ENCODE data around the gene PMVK.

The PMVK gene

DNA sequence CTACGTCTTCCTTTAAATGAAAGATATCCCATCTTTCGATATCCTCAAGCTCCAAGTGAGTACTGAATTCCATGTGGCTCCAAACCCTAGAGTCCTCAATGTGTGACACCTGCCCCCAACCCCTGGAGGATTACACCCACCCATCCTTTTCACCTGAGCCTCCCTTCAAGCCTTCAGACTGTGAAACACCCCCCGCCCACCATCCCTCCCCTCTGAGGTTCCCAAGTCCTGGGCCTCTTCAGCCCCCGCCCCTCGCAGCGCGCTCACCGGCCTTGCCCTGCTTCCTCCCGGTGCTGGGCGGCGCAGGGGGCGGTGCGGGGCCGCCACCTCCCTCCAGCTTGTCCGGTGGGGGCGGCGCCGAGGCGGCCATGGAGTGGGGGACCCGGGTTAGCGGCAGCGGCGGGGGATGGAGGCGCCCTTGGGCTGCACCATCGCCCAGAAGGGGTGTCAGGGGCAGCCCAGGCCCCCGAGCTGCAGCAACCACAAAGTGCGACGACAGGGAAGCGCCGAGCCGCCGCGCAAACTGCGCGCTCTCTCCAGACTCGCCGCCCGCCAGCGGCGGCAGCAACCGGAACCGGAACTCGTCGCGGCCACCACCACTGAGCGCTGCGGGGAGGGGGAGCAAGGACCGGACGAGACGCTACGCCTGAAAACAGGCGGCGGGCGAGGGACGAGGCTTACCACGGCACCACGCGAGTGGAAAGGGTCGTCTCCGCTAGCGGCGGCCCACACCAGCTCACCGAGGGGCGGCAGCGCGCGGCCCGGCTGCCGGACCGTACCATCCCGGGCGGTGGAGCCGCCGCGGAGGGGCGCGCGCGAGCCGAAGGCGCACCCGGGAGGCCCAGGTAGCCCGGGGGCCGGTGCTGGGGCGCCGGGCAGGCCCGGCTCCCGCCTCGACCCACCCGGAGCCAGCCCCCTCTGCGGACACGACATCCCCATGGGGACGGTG lies 25.0 kb upstream of the PMVK start, which contains the start of gene PYGO2:
Gene PYGO2 (minus strand): TSS at position 576 of the 949 bp plus-strand sequence. CDS start 206 bp downstream, at position 370.
- ATAC-seq (replicated peaks), result peak; percentile 79
- DNase-seq, result peak; percentile 77 to 79 (median 78)
- H3K4me3 Mint-ChIP-seq, result peak within 1 kb of the TSS; percentile 84 to 88
- peak within 1 kb of the TSS; percentile 92 to 93 for H3K27ac Mint-ChIP-seq
- H3K36me3 Mint-ChIP-seq (ENCODE audit: insufficient read depth), result peaks cover 58% of the 10 kb centered on the region
- no peaks in the 10 kb centered on the region for H3K9me3 Mint-ChIP-seq
- H3K27me3 Mint-ChIP-seq, result no peaks in the 10 kb centered on the region
- peaks cover 24 to 38% of the 10 kb centered on the region in 2 donors for H3K4me1 Mint-ChIP-seq (ENCODE audit: low read depth in 2 of 2)

GRCh38 chr1:154960446-154961136 lies 24.1 kb upstream of the PMVK start:
- no peak for DNase-seq

DNA sequence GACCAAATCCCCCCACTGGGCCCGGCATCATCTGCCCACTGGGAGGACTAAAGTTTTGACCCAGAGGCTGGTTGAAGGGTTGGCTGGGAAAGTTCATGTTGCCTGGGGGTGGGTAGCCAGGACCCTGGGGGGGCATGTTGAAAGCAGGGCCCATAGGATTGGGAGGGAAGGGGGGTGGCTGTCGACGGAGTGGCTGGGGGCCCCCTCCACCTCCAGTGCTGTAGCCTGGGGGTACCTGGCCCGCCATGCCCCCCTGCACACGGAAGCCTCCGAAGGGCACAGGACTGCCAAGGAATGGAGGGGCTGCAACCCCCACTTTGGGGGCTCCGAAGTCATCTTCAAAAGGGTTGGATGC lies 22.9 kb upstream of the PMVK start:
- peaks cover 45 to 59% of the 10 kb centered on the region in 2 donors for H3K4me1 Mint-ChIP-seq (ENCODE audit: low read depth in 2 of 2)
- no peak for DNase-seq
- peak overlapping the region in 1 of 2 donors; percentile 44 for H3K27ac Mint-ChIP-seq
- peak overlapping the region; percentile 84 to 88 for H3K4me3 Mint-ChIP-seq
- ATAC-seq (replicated peaks), result no peak
- H3K36me3 Mint-ChIP-seq (ENCODE audit: insufficient read depth), result peaks cover 69% of the 10 kb centered on the region
- H3K9me3 Mint-ChIP-seq, result no peaks in the 10 kb centered on the region
- H3K27me3 Mint-ChIP-seq, result no peaks in the 10 kb centered on the region

More at GRCh38 chr1:154960446-154961136, 24.1 kb upstream of the PMVK start:
- Mint-ChIP-seq H3K27ac (peak overlapping the region; percentile 92 to 93), H3K36me3 (ENCODE audit: insufficient read depth) (peaks cover 61% of the 10 kb centered on the region), H3K27me3 (no peaks in the 10 kb centered on the region), H3K4me1 (ENCODE audit: low read depth in 2 of 2) (peaks cover 33 to 47% of the 10 kb centered on the region in 2 donors), H3K9me3 (no peaks in the 10 kb centered on the region), H3K4me3 (peak overlapping the region; percentile 84 to 88)
- no peak for ATAC-seq (replicated peaks)

GRCh38 chr1:154958681-154959425 lies 22.3 kb upstream of the PMVK start:
- peaks cover 70% of the 10 kb centered on the region for H3K36me3 Mint-ChIP-seq (ENCODE audit: insufficient read depth)
- H3K4me3 Mint-ChIP-seq, result peak overlapping the region; percentile 3 to 84

DNA sequence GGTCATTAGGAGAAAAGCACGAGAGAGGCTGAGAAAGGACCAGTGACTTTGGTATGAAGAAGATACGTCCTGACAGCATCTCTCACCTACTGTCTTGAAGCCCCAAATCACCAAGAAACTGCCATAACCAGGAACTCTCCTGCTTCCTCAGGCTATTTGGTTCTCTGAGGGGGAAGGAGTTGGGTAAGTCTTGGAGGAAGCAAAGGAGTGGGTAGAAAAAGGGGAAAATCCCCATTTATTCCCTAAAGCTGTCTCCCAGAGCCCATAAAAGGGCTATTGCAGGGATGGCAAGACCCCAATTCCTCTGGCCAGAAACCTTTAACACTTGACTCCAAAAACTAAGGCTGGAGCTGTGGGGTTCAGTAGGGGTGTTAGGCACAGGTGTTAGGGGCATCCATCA lies 21.5 kb upstream of the PMVK start:
- Mint-ChIP-seq H3K27ac (no peak overlapping the region), H3K27me3 (no peaks in the 10 kb centered on the region), H3K36me3 (ENCODE audit: insufficient read depth) (peaks cover 71% of the 10 kb centered on the region), H3K9me3 (no peaks in the 10 kb centered on the region), H3K4me1 (ENCODE audit: low read depth in 2 of 2) (peaks cover 52 to 65% of the 10 kb centered on the region in 2 donors), H3K4me3 (no peak overlapping the region)
- DNase-seq (no peak), ATAC-seq (replicated peaks) (no peak)

More at GRCh38 chr1:154958681-154959425, 22.3 kb upstream of the PMVK start:
- Mint-ChIP-seq H3K4me1 (ENCODE audit: low read depth in 2 of 2) (peaks cover 49 to 61% of the 10 kb centered on the region in 2 donors), H3K27ac (peak overlapping the region in 1 of 2 donors; percentile 44), H3K27me3 (no peaks in the 10 kb centered on the region), H3K9me3 (no peaks in the 10 kb centered on the region)
- ATAC-seq (replicated peaks) (no peak), DNase-seq (no peak)

DNA sequence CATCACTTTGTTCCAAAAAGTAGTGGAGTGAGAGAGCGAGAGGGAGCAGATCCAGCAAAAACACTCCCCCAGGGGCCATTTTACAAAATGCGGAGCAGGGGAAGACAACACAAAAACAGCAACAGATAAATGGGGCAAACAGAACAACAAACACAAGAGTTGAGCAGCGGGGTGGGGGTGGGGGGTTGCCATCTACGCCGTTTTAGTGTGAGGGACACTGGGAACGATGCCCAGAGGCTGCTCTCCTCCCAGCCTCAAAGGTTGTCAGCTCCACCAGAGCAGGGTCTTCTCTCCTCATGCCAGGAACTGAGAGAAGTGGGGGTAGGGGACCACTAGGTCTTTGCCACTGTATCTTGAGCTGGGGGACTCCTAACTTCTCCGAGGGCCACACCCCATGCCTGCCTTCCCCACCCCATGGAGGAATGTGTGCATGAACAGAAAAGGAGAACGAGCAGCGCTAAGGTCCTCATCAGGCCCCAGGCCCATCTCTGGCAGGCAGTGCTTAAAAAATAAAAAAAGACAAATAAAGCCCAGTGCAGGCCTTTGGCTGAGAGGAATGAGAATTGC lies 20.7 kb upstream of the PMVK start:
- peaks cover 71% of the 10 kb centered on the region for H3K36me3 Mint-ChIP-seq (ENCODE audit: insufficient read depth)
- peak overlapping the region; percentile 99 to 100 for H3K27ac Mint-ChIP-seq
- no peaks in the 10 kb centered on the region for H3K27me3 Mint-ChIP-seq
- peaks cover 53 to 67% of the 10 kb centered on the region in 2 donors for H3K4me1 Mint-ChIP-seq (ENCODE audit: low read depth in 2 of 2)
- H3K4me3 Mint-ChIP-seq, result peak overlapping the region in 1 of 2 donors; percentile 46
- DNase-seq (no peak), ATAC-seq (replicated peaks) (no peak)
- no peaks in the 10 kb centered on the region for H3K9me3 Mint-ChIP-seq

DNA sequence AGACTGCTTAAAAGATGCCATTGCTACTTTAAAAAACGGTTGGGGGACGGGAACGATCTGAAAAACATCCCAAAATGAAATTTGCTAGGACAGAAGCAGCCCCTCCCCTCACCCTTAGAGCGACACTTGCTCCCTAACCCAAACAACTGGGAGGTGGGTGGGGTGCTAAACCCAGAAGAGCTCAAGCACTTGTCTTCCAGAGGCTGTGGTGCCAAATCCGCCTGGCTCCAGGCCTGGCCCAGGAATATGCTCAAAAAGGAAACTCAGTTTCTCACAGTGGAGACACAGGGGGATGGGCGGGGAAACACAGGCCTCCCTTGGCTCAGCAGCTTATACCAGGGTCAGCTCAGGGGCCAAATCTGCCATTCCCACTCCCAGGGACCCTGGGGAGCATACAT lies 20.0 kb upstream of the PMVK start:
- H3K4me3 Mint-ChIP-seq, result peak overlapping the region; percentile 95 to 99
- DNase-seq, result no peak
- no peak for ATAC-seq (replicated peaks)
- no peaks in the 10 kb centered on the region for H3K9me3 Mint-ChIP-seq
- no peaks in the 10 kb centered on the region for H3K27me3 Mint-ChIP-seq
- peak overlapping the region; percentile 99 to 100 for H3K27ac Mint-ChIP-seq
- H3K36me3 Mint-ChIP-seq (ENCODE audit: insufficient read depth), result peaks cover 72% of the 10 kb centered on the region
- peaks cover 58 to 70% of the 10 kb centered on the region in 2 donors for H3K4me1 Mint-ChIP-seq (ENCODE audit: low read depth in 2 of 2)

DNA sequence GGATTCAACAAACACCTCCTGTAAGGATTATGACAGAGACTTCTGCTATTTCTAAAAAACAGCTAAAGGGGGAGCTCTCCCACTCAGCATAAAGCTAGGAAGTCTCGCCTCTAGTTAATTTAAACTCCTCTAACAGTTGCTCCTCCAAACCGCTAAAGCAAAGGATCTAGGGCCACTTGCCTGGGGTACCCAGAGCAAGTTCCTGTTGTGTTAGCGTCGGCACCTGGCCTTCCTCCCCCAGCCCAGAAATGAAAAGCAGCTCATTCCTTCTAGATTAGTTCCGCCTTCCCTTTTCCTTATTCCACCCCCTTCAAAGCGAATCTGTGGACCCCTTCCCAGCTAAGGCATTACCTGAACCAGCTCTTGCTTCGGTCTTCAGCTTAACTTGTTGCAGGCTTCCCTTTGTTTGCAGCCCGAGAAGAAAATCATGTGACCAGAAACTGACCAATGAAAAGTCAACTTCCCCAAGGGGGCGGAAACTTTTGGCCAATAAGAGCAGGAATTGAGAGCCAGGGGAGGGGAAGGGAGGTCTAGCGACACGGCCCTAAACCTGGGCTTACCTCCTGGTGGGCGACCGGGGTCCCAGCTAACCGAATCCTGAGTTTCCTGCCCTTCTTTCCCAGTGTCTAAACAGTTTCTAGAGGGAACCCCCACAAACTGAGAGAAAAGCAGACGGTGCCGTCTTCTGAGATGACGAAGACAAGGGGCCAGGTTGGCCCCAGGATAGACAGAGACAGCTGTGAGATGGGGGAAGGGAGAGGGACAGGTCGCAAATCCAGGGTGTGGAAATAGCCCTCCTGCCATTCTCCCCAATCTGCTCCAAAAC lies 19.4 kb upstream of the PMVK start, which contains the start of gene PBXIP1:
Gene PBXIP1 (minus strand): TSS at position 382 of the 826 bp plus-strand sequence. CDS start 2,378 bp downstream, outside the sequence.
- peak within 1 kb of the TSS; percentile 99 to 100 for H3K27ac Mint-ChIP-seq
- peak; percentile 87 to 91 (median 87) for DNase-seq
- H3K27me3 Mint-ChIP-seq, result no peaks in the 10 kb centered on the region
- peak; percentile 40 for ATAC-seq (replicated peaks)
- peaks cover 58 to 68% of the 10 kb centered on the region in 2 donors for H3K4me1 Mint-ChIP-seq (ENCODE audit: low read depth in 2 of 2)
- peak within 1 kb of the TSS; percentile 95 to 99 for H3K4me3 Mint-ChIP-seq
- peaks cover 76% of the 10 kb centered on the region for H3K36me3 Mint-ChIP-seq (ENCODE audit: insufficient read depth)
- no peaks in the 10 kb centered on the region for H3K9me3 Mint-ChIP-seq

- H3K9me3 Mint-ChIP-seq, result no peaks in the 10 kb centered on the region
- H3K4me3 Mint-ChIP-seq, result peak overlapping the region; percentile 95 to 99
- H3K36me3 Mint-ChIP-seq (ENCODE audit: insufficient read depth), result peaks cover 82% of the 10 kb centered on the region
- H3K27me3 Mint-ChIP-seq, result no peaks in the 10 kb centered on the region
- DNase-seq (peak; percentile 92 to 95 (median 92)), ATAC-seq (replicated peaks) (peak; percentile 82)
- peaks cover 64 to 67% of the 10 kb centered on the region in 2 donors for H3K4me1 Mint-ChIP-seq (ENCODE audit: low read depth in 2 of 2)
- H3K27ac Mint-ChIP-seq, result peak overlapping the region; percentile 99 to 100
Measured at GRCh38 chr1:154955039-154955717, 18.7 kb upstream of the PMVK start.

DNA sequence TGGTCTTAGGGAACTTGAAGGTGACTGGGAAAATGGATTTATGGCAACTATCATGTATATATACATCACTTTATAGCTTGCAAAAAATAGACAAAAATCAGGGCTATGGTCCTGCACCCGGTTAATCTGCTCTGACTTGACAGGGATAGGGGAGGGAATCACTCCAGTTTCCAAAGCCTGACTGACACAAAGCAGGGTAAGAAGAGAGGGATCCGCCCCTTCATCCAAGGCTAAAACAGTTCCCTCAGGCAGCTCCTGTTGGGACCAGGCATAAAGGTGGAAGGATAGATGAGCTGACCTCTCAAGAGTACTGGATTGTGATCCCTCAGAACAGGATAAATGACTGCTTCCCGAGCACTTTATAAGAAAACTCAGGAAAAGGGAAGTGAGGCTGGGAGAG lies 18.0 kb upstream of the PMVK start:
- ATAC-seq (replicated peaks), result no peak
- Mint-ChIP-seq H3K36me3 (ENCODE audit: insufficient read depth) (peaks cover 84% of the 10 kb centered on the region), H3K4me3 (peak overlapping the region; percentile 95 to 99), H3K4me1 (ENCODE audit: low read depth in 2 of 2) (peaks cover 60 to 62% of the 10 kb centered on the region in 2 donors), H3K9me3 (no peaks in the 10 kb centered on the region), H3K27me3 (no peaks in the 10 kb centered on the region), H3K27ac (peak overlapping the region; percentile 99 to 100)
- no peak for DNase-seq

DNA sequence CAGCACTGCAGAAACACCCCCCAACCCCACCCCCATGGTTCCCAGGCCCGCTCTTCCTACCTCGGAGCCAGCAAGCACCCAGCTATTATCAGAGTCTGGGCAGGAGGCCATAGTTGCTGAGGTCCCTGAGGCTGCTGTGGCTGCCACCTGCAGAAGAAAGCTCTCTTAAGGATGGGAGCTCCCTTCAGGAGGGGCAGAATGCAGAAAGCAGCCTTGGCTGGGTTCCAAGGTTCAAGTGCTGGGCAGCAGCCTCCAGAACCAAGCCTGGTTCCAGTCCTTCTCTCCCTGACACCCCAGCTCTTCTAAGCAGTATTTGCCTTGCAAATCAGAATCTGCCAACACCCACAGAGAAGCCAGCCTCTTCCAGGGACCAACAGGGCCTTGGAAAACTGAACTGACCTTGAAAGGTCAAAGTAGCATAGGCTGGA lies 17.1 kb upstream of the PMVK start:
- H3K27me3 Mint-ChIP-seq, result no peaks in the 10 kb centered on the region
- peak overlapping the region; percentile 95 to 99 for H3K4me3 Mint-ChIP-seq
- H3K36me3 Mint-ChIP-seq (ENCODE audit: insufficient read depth), result peaks cover 88% of the 10 kb centered on the region
- ATAC-seq (replicated peaks) (no peak), DNase-seq (no peak)
- H3K4me1 Mint-ChIP-seq (ENCODE audit: low read depth in 2 of 2), result peaks cover 60 to 61% of the 10 kb centered on the region in 2 donors
- no peaks in the 10 kb centered on the region for H3K9me3 Mint-ChIP-seq
- H3K27ac Mint-ChIP-seq, result peak overlapping the region; percentile 99 to 100
